Measurements from ENCODE around the gene PRR14L.
"Not testable (repeated sequence)": the region's sequence is repeated elsewhere in the genome, so short reads cannot be mapped to it uniquely, and the experiment has no call there.

Gene PRR14L

GRCh38 chr22:31749636-31750364 lies at the start of gene PRR14L:
PRR14L (minus strand) TSS chr22:31750132; CDS start chr22:31738860, 11,272 bp downstream.
- TF ChIP-seq POLR2AphosphoS5 (IDR thresholded peaks at IDR 0.05; ENCODE audit: borderline replicate concordance, low read depth, low read length) (peak; percentile 80; the same call in 1 of the 2 replicates), EZH2 (IDR thresholded peaks at IDR 0.05) (no peak)
- Histone ChIP-seq H3K4me3 (peak within 1 kb of the TSS; percentile 88), H3K9ac (ENCODE audit: insufficient read length) (peak within 1 kb of the TSS; percentile 92), H3K36me3 (ENCODE audit: insufficient read depth, low read length) (peaks cover 16% of the 10 kb centered on the region), H3K9me3 (ENCODE audit: low read depth, low read length) (no peaks in the 10 kb centered on the region), H3K27ac (peak within 1 kb of the TSS; percentile 64)
- DNase-seq (ENCODE audit: low read depth, low spot score), result peak; percentile 44

DNA sequence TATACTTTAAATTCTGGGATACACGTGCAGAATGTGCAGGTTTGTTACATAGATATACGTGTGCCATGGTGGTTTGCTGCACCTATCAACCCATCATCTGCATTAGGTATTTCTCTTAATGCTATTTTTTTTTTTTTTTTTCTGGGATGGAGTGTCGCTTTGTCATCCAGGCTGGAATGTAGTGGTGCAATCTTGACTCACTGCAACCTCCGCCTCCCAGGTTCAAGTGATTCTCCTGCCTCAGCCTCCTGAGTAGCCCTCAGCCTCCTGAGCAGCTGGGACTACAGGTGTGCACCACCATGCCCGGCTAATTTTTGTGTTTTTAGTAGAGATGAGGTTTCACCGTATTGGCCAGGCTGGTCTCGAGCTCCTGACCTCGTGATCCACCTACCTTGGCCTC lies 49.4 kb upstream of the PRR14L start:
- not testable (repeated sequence) for H3K9ac ChIP-seq (ENCODE audit: insufficient read length); H3K9me3 ChIP-seq (ENCODE audit: low read depth, low read length); H3K27ac ChIP-seq; H3K4me3 ChIP-seq; DNase-seq (ENCODE audit: low read depth, low spot score)
- H3K36me3 ChIP-seq (ENCODE audit: insufficient read depth, low read length), result peaks cover 47% of the 10 kb centered on the region

- no peak overlapping the region for H3K9ac ChIP-seq (ENCODE audit: insufficient read length)
- no peak overlapping the region for H3K4me3 ChIP-seq
- TF ChIP-seq EZH2 (IDR thresholded peaks at IDR 0.05) (no peak), FOXP2 (optimal IDR thresholded peaks at IDR 0.05; ENCODE audit: control extremely low read depth, extremely low read length, insufficient read depth) (no peak), POLR2AphosphoS5 (IDR thresholded peaks at IDR 0.05; ENCODE audit: borderline replicate concordance, low read depth, low read length) (no peak)
- peaks cover 12% of the 10 kb centered on the region for H3K36me3 ChIP-seq (ENCODE audit: insufficient read depth, low read length)
- no peak overlapping the region for H3K27ac ChIP-seq
- H3K9me3 ChIP-seq (ENCODE audit: low read depth, low read length), result no peaks in the 10 kb centered on the region
- DNase-seq (ENCODE audit: low read depth, low spot score), result no peak
Measured at GRCh38 chr22:31790240-31790639, 40.3 kb upstream of the PRR14L start.

GRCh38 chr22:31789803-31790202 lies 39.9 kb upstream of the PRR14L start:
- no peak overlapping the region for H3K4me3 ChIP-seq
- H3K9ac ChIP-seq (ENCODE audit: insufficient read length), result no peak overlapping the region
- peaks cover 16% of the 10 kb centered on the region for H3K36me3 ChIP-seq (ENCODE audit: insufficient read depth, low read length)
- no peak overlapping the region for H3K27ac ChIP-seq
- no peaks in the 10 kb centered on the region for H3K9me3 ChIP-seq (ENCODE audit: low read depth, low read length)
- DNase-seq (ENCODE audit: low read depth, low spot score), result no peak
- TF ChIP-seq EZH2 (IDR thresholded peaks at IDR 0.05), result no peak
- no peak for TF ChIP-seq POLR2AphosphoS5 (IDR thresholded peaks at IDR 0.05; ENCODE audit: borderline replicate concordance, low read depth, low read length)
- TF ChIP-seq FOXP2 (optimal IDR thresholded peaks at IDR 0.05; ENCODE audit: control extremely low read depth, extremely low read length, insufficient read depth), result no peak

- peaks cover 27% of the 10 kb centered on the region for H3K36me3 ChIP-seq (ENCODE audit: insufficient read depth, low read length)
- no peak for DNase-seq (ENCODE audit: low read depth, low spot score)
Measured at GRCh38 chr22:31776231-31776630, 26.3 kb upstream of the PRR14L start.

GRCh38 chr22:31773416-31773815 lies 23.5 kb upstream of the PRR14L start:
- Histone ChIP-seq H3K9ac (ENCODE audit: insufficient read length) (no peak overlapping the region), H3K27ac (no peak overlapping the region), H3K9me3 (ENCODE audit: low read depth, low read length) (no peaks in the 10 kb centered on the region), H3K4me3 (no peak overlapping the region), H3K36me3 (ENCODE audit: insufficient read depth, low read length) (peaks cover 24% of the 10 kb centered on the region; the same call in 1 of the 2 replicates)
- TF ChIP-seq POLR2AphosphoS5 (IDR thresholded peaks at IDR 0.05; ENCODE audit: borderline replicate concordance, low read depth, low read length), result no peak
- no peak for DNase-seq (ENCODE audit: low read depth, low spot score)

More at GRCh38 chr22:31776231-31776630, 26.3 kb upstream of the PRR14L start:
- no peak overlapping the region for H3K4me3 ChIP-seq
- no peak overlapping the region for H3K9ac ChIP-seq (ENCODE audit: insufficient read length)
- H3K27ac ChIP-seq, result no peak overlapping the region
- no peak for TF ChIP-seq FOXP2 (optimal IDR thresholded peaks at IDR 0.05; ENCODE audit: control extremely low read depth, extremely low read length, insufficient read depth)
- TF ChIP-seq POLR2AphosphoS5 (IDR thresholded peaks at IDR 0.05; ENCODE audit: borderline replicate concordance, low read depth, low read length), result no peak
- no peak for TF ChIP-seq EZH2 (IDR thresholded peaks at IDR 0.05)
- no peaks in the 10 kb centered on the region for H3K9me3 ChIP-seq (ENCODE audit: low read depth, low read length)

DNA sequence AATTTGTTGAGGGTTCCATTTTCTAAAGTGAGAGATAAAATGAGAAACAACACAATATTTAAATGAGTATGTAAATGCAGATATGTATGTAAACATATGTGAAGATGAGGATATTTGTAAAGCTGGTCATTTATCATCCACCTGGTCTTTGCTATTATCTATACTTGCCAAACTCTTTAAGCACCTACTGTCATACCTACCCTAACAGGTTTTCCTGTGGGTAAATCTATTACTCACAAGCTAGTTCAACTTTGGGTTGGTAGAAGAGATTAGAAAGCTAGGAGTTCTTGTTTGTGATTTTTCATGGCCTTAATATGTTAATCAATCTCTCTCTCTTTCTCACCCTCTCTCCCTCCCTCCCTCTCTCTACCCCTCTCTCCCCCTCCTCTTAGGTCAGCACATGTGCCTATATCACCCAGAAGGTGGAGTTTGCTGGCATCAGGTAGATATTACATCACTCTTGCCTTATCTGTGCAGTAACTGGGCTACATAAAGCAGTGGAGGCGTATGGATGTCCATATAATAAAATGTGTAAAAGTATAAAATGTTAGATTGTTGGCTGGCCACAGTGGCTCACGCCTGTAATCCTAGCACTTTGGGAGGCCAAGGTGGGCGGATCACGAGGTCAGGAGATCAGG lies 18.6 kb upstream of the PRR14L start:
- TF ChIP-seq FOXP2 (optimal IDR thresholded peaks at IDR 0.05; ENCODE audit: control extremely low read depth, extremely low read length, insufficient read depth), result no peak
- TF ChIP-seq EZH2 (IDR thresholded peaks at IDR 0.05), result no peak
- no peak for TF ChIP-seq POLR2AphosphoS5 (IDR thresholded peaks at IDR 0.05; ENCODE audit: borderline replicate concordance, low read depth, low read length)
- Histone ChIP-seq H3K36me3 (ENCODE audit: insufficient read depth, low read length) (peaks cover 45% of the 10 kb centered on the region), H3K9ac (ENCODE audit: insufficient read length) (no peak overlapping the region), H3K9me3 (ENCODE audit: low read depth, low read length) (no peaks in the 10 kb centered on the region), H3K4me3 (no peak overlapping the region), H3K27ac (no peak overlapping the region)
- no peak for DNase-seq (ENCODE audit: low read depth, low spot score)

- no peak for TF ChIP-seq FOXP2 (optimal IDR thresholded peaks at IDR 0.05; ENCODE audit: control extremely low read depth, extremely low read length, insufficient read depth)
- no peak for TF ChIP-seq POLR2AphosphoS5 (IDR thresholded peaks at IDR 0.05; ENCODE audit: borderline replicate concordance, low read depth, low read length)
- TF ChIP-seq EZH2 (IDR thresholded peaks at IDR 0.05), result no peak
- no peak overlapping the region for H3K27ac ChIP-seq
- DNase-seq (ENCODE audit: low read depth, low spot score), result no peak
- no peak overlapping the region for H3K4me3 ChIP-seq
- no peak overlapping the region for H3K9ac ChIP-seq (ENCODE audit: insufficient read length)
- peaks cover 50% of the 10 kb centered on the region for H3K36me3 ChIP-seq (ENCODE audit: insufficient read depth, low read length)
- no peaks in the 10 kb centered on the region for H3K9me3 ChIP-seq (ENCODE audit: low read depth, low read length)
Measured at GRCh38 chr22:31764785-31765184, 14.9 kb upstream of the PRR14L start.

DNA sequence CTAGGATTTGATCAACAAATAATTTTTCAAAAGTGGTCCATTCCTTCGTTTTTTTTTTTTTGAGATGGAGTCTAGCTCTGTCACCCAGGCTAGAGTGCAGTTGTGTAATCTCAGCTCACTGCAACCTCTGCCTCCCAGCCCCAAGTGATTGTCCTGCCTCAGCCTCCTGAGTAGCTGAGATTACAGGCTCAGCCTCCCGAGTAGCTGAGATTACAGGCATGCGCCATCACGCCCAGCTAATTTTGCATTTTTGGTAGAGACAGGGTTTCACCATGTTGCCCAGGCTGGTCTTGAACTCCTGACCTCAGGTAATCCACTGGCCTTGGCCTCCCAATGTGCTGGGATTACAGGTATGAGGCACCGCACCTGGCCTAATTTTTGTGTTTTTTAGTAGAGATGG lies 8.9 kb upstream of the PRR14L start:
- not testable (repeated sequence) for H3K27ac ChIP-seq; H3K9me3 ChIP-seq (ENCODE audit: low read depth, low read length); H3K4me3 ChIP-seq; H3K9ac ChIP-seq (ENCODE audit: insufficient read length); DNase-seq (ENCODE audit: low read depth, low spot score)
- H3K36me3 ChIP-seq (ENCODE audit: insufficient read depth, low read length), result peaks cover 18% of the 10 kb centered on the region

Data from SK-N-MC (cell line).